GM12872 (cell line): ENCODE data around the gene CDH18.

Experiments used
- TF ChIP-seq, protein P1 (sequence below): IDR thresholded peaks from 3 replicates; pipeline ENCODE4 v1.5.1; 2011; ENCODE audit warnings: low read depth, mild to moderate bottlenecking, low read length, moderate library complexity; ENCODE audit not compliant: insufficient read depth

The CDH18 gene, protein sequence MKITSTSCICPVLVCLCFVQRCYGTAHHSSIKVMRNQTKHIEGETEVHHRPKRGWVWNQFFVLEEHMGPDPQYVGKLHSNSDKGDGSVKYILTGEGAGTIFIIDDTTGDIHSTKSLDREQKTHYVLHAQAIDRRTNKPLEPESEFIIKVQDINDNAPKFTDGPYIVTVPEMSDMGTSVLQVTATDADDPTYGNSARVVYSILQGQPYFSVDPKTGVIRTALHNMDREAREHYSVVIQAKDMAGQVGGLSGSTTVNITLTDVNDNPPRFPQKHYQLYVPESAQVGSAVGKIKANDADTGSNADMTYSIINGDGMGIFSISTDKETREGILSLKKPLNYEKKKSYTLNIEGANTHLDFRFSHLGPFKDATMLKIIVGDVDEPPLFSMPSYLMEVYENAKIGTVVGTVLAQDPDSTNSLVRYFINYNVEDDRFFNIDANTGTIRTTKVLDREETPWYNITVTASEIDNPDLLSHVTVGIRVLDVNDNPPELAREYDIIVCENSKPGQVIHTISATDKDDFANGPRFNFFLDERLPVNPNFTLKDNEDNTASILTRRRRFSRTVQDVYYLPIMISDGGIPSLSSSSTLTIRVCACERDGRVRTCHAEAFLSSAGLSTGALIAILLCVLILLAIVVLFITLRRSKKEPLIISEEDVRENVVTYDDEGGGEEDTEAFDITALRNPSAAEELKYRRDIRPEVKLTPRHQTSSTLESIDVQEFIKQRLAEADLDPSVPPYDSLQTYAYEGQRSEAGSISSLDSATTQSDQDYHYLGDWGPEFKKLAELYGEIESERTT

DNA sequence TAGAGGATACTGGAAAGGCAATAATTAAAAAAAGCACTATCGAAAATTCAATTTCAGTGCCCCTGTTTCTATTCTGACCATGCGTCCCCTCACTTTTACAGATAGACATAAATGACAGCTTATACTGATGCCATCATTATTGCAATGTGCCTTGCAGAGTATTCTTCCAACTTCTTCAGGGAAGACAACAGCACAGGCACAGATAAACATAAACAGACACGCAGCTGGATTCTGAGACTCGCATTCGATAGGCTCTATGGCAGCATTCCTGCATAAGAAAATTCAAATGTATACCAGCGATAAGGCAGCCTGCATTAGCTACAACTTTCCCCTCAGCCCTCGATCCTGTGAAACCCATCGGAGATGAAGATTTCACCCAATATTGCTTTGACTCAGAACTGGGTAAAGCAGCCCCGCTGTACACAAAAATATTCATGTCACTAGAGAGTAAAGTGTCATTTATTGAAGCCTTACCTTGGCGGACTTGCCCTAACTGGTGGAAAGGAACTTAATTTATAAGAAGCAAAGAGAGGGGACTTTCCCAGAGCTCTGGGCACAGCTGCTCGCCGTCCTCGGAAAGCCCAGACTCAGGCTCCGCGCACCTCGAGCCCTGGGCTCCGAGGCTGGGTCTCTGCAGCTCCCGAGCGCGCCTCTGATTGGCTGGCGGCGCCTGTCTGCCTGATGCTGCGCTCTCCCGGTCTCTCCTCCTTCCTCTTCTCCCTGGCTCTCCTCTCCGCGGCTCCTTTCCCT is at the start of gene CDH18:
Gene CDH18, minus strand, starts transcription at position 589 of the 750 bp plus-strand sequence. CDS start 149,214 bp downstream, outside the sequence.
- TF ChIP-seq, protein P1, sequence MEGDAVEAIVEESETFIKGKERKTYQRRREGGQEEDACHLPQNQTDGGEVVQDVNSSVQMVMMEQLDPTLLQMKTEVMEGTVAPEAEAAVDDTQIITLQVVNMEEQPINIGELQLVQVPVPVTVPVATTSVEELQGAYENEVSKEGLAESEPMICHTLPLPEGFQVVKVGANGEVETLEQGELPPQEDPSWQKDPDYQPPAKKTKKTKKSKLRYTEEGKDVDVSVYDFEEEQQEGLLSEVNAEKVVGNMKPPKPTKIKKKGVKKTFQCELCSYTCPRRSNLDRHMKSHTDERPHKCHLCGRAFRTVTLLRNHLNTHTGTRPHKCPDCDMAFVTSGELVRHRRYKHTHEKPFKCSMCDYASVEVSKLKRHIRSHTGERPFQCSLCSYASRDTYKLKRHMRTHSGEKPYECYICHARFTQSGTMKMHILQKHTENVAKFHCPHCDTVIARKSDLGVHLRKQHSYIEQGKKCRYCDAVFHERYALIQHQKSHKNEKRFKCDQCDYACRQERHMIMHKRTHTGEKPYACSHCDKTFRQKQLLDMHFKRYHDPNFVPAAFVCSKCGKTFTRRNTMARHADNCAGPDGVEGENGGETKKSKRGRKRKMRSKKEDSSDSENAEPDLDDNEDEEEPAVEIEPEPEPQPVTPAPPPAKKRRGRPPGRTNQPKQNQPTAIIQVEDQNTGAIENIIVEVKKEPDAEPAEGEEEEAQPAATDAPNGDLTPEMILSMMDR: no peak

DNA sequence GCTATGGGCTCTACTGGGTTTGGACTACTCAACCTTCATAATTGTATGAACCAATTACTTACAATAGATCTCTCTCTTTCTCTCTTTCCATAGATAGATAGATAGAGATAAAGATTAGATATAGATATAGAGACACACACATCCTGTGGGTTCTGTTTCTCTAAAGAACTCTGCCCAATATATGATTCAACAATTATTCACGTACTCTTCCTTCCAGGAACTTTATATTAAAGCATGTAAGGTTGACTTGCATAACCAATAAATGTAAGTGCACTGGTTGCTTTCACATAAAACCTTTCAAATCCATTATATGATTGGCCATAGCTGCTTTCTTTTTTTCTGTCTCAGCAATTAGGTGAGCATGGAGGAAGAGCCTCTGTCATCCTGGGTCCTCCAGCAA is 46.7 kb upstream of the CDH18 start:
- TF ChIP-seq, protein P1: no peak

DNA sequence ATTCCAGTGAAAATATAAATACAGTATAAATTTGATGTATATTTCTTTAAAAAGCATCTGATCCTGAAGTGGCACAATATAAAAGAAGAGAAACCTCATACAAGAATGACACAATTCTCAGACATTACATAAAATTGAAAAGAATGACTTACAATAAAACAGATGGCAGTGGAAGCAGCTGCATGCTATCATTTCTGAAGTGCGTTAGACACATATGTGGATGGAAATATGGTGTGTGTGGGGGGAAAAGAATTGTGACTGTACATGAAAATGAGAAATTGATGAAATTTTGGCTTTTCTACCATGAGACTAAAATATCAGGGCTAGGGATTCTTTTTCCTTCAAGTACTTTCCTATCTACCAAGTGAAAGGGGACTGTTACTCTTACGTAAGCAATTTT is 45.9 kb upstream of the CDH18 start:
- TF ChIP-seq, protein P1: no peak

DNA sequence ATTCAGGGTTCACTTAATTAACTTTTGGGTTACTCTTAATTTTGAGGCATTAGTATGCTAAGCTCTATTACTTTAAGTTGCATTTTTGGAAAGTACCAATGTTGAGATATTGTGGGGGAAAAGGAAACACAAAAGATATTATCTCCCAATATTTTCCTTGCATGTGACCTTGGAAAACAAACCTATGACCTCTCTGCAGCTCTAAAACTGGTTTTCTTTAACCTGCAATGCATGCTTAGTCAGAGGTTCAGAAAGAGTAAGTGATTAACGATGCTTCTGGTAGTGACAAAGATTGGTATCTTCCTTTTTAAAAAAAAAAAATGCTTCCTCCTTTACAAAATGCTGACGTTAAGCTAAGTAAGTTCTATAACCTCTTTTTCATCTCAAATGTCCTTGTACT is 44.9 kb upstream of the CDH18 start:
- TF ChIP-seq, protein P1: no peak

DNA sequence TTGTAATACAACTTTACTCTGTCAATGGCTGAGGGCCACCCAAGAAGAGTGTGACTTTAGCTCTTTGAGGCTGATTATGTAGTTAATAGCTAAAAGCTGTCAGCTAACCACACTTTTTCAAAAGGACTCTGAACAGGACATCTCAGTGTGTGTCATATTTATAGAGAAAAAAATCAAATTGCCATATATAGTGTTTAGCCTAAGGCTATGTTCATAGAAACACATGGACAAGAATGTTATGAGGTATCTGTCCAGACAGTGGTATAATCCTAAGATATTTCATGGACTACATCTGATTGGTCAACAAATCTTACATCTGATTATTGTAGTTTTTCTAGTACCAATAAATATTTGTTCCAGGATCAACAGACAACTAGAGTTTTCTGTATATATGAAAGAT is 42.1 kb upstream of the CDH18 start:
- TF ChIP-seq, protein P1: no peak

DNA sequence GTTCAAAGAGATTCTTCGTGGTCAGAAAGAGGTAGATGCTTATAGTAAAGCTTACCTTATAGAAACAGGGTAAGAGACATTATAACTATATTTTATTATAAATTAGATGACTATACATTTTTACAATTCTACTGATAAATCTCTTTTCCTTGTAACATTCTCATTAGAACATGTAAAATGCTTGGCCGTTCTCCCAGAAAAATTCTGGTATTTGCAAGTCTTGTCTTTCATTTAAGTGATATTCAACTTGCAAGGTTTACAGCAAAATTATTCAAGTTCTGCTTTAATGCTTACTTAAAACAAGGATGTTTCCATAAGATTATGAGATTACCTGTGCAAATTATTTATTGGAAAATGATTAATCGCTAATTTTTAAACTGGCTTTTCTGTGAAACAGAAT is 41.3 kb upstream of the CDH18 start:
- TF ChIP-seq, protein P1: no peak

DNA sequence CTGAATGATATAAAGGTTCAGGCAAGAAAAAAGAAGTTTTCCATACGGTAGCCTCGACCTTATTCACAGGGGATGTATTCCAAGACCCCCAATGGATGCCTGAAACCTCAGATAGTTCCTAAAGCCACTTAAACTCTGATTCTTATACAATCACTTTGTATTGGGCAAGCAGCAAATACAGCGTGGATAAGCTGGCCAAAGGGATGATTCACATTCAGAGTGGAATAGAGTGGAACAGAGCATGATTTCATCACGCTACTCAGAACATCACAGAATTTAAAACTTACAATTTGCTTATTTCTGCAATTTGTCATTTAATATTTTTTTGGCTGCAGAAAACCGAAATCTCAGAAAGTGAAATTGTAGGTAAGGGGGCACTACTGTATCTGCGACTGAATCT is 40.5 kb upstream of the CDH18 start:
- TF ChIP-seq, protein P1: no peak
